Sigmoid colon (tissue), 7 donors: Measurements from ENCODE around the gene CYP26B1. TPM values are rescaled to one million over a fixed set of nuclear protein-coding genes. Genes with fewer than 3 reads are reported as not detected.

ENCODE experiments used
- DNase-seq: peaks from one replicate; pipeline ENCODE4 v3.0.0-alpha.2; 2019
- H3K27ac ChIP-seq, 4 donors: fragments of 200-600 bp; sonication (generic); one replicate each; pipeline ENCODE4 v1.5.1; 2016 to 2019; ENCODE audit warnings: mild to moderate bottlenecking in 1 of 4
- H3K27me3 ChIP-seq, 3 donors: fragments of 200-600 bp; sonication (generic); one replicate each; pipeline ENCODE4 v1.5.1; 2019; ENCODE audit warnings: mild to moderate bottlenecking in 1 of 3
- H3K36me3 ChIP-seq, 4 donors: fragments of 200-600 bp; sonication (generic); one replicate each; pipeline ENCODE4 v1.5.1; 2016 to 2019
- H3K4me1 ChIP-seq, 4 donors: fragments of 200-600 bp; sonication (generic); one replicate each; pipeline ENCODE4 v1.5.1; 2017 to 2019
- H3K4me3 ChIP-seq, 4 donors: fragments of 200-600 bp; sonication (generic); one replicate each; pipeline ENCODE4 v1.5.1; 2017 to 2019; ENCODE audit warnings: mild to moderate bottlenecking in 2 of 4, moderate library complexity in 1 of 4
- H3K9me3 ChIP-seq, 4 donors: fragments of 200-600 bp in 3 of 4; sonication (generic) in 3 of 4; one replicate each; pipeline versions ENCODE4 v1.5.1 to v1.6.1; 2013 to 2019
- EP300 ChIP-seq, 4 donors: sonication (generic); formaldehyde crosslinking; IDR thresholded peaks; one replicate each; pipeline ENCODE4 v1.6.1; 2017; ENCODE audit warnings: antibody characterized with exemption in 4 of 4
- POLR2A ChIP-seq, 2 donors: fragments of 450-650 bp; IDR thresholded peaks; one replicate each; pipeline ENCODE4 v1.6.1; 2016; ENCODE audit warnings: antibody characterized with exemption in 2 of 2, mild to moderate bottlenecking in 2 of 2, moderate library complexity in 2 of 2
- POLR2AphosphoS5 ChIP-seq, 4 donors: sonication (generic); formaldehyde crosslinking; IDR thresholded peaks; one replicate each; pipeline ENCODE4 v1.6.1; 2017; ENCODE audit warnings: antibody characterized with exemption in 4 of 4
- WGBS, 2 donors: extraction: QIAGEN DNeasy Blood & Tissue Kit; methylation state at CpG; one replicate each; pipeline ENCODE4 v1.1.7; 2013; 5-methylcytosine and 5-hydroxymethylcytosine counted together
- intact Hi-C: fragments of 100-400 bp; cut with DNase I; formaldehyde crosslinking; loops from one replicate; pipeline ENCODE4 v1.15.1; 2023
- polyA plus RNA-seq, 3 donors: library from polyadenylated mRNA; stranded (reverse); fragments of 200-250 nt; gene quantifications; one replicate each; pipeline ENCODE4 v1.2.3, GENCODE V29; 2013
- total RNA-seq, 4 donors: library from RNA; depleted of rRNA; stranded (reverse); fragments of >200 nt; gene quantifications; one replicate each; pipeline ENCODE4 v1.1.0, GENCODE V29; 2016
- TF ChIP-seq, protein P1 (sequence below), 4 experiments: fragments of 450-650 bp in 3 of 4; fragments of 200-600 bp in 1 of 4; IDR thresholded peaks; one replicate each; pipeline ENCODE4 v1.5.1; 2016 to 2019; ENCODE audit warnings: antibody characterized with exemption in 4 of 4, mild to moderate bottlenecking in 3 of 4, moderate library complexity in 2 of 4
- donor health status: healthy with polysubstance abuse.
- donor health status: Bipolar disorder and iron deficiency.
- donor health status: healthy.

CYP26B1 gene
- total and polyA plus RNA-seq, 7 donors = 0.46 to 5.0 (median 2.5) TPM

- Histone ChIP-seq H3K27ac (no peak overlapping the region), H3K4me1 (no peaks in the 10 kb centered on the region), H3K27me3 (no peaks in the 10 kb centered on the region), H3K9me3 (no peaks in the 10 kb centered on the region), H3K36me3 (no peaks in the 10 kb centered on the region), H3K4me3 (no peak overlapping the region)
- TF ChIP-seq POLR2AphosphoS5 (IDR thresholded peaks at IDR 0.05) (no peak), EP300 (IDR thresholded peaks at IDR 0.05) (no peak), POLR2A (IDR thresholded peaks at IDR 0.05) (no peak)
- TF ChIP-seq, protein P1, sequence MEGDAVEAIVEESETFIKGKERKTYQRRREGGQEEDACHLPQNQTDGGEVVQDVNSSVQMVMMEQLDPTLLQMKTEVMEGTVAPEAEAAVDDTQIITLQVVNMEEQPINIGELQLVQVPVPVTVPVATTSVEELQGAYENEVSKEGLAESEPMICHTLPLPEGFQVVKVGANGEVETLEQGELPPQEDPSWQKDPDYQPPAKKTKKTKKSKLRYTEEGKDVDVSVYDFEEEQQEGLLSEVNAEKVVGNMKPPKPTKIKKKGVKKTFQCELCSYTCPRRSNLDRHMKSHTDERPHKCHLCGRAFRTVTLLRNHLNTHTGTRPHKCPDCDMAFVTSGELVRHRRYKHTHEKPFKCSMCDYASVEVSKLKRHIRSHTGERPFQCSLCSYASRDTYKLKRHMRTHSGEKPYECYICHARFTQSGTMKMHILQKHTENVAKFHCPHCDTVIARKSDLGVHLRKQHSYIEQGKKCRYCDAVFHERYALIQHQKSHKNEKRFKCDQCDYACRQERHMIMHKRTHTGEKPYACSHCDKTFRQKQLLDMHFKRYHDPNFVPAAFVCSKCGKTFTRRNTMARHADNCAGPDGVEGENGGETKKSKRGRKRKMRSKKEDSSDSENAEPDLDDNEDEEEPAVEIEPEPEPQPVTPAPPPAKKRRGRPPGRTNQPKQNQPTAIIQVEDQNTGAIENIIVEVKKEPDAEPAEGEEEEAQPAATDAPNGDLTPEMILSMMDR (IDR thresholded peaks at IDR 0.05) = no peak
- intact Hi-C loops = no loop called here
- no peak for DNase-seq
- 82 to 83% methylated on average over 6 of the region's 6 CpGs for WGBS, 2 donors
Measured at GRCh38 chr2:72098935-72099334, 48.7 kb downstream of the CYP26B1 start.

DNA sequence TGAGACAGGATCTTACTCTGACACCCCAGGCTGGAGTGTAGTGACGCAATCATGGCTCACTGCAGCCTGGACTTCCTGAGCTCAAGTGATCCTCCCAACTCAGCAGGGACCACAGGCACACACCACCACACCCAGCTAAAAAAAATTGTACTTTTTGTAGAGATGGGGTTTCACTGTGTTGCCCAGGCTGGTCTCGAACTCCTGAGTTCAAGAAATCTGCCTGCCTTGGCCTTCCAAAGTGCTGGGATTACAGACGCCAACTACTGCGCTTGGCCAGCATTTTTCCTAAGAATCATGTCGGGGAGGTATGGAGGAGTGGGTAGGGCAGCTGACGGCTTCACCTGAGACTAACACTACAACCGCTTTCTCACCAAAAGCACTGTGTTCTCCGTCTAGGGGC is 50.4 kb downstream of the CYP26B1 start:
- WGBS, 2 donors = 93 to 94% methylated on average over 8 of the region's 8 CpGs

DNA sequence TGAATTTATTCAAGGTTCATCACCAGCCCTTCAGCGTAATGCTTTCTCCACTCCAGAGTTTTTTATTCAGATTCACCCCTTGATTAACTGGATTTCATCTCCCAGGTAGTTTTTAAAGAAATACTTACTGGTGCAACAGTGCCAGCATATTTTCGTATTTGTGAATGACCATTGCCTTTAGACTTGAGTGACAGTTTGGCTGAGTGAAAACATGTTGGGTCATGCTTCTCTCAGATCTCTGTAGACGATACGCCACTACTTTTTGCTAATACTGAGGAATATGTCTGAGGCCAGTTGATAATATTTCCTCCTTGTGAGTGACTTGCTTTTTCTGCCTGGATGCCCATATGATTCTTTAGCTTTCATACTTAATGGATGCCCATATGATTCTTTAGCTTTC is 51.5 kb downstream of the CYP26B1 start:
- intact Hi-C loops = no loop called here
- Histone ChIP-seq H3K27me3 (no peaks in the 10 kb centered on the region), H3K4me1 (no peaks in the 10 kb centered on the region), H3K27ac (no peak overlapping the region), H3K4me3 (no peak overlapping the region), H3K9me3 (no peaks in the 10 kb centered on the region), H3K36me3 (no peaks in the 10 kb centered on the region)
- no peak for TF ChIP-seq POLR2AphosphoS5 (IDR thresholded peaks at IDR 0.05)
- TF ChIP-seq EP300 (IDR thresholded peaks at IDR 0.05) = no peak
- TF ChIP-seq POLR2A (IDR thresholded peaks at IDR 0.05) = no peak
- TF ChIP-seq, protein P1 (IDR thresholded peaks at IDR 0.05) = no peak
- no peak for DNase-seq
- WGBS, 2 donors = 92 to 93% methylated on average over 4 of the region's 4 CpGs

More for the DNA sequence above, 50.4 kb downstream of the CYP26B1 start:
- Histone ChIP-seq H3K36me3 (no peaks in the 10 kb centered on the region), H3K27ac (no peak overlapping the region), H3K27me3 (no peaks in the 10 kb centered on the region), H3K4me1 (no peaks in the 10 kb centered on the region), H3K4me3 (no peak overlapping the region), H3K9me3 (no peaks in the 10 kb centered on the region)
- TF ChIP-seq, protein P1 (IDR thresholded peaks at IDR 0.05) = no peak
- no peak for TF ChIP-seq POLR2AphosphoS5 (IDR thresholded peaks at IDR 0.05)
- TF ChIP-seq EP300 (IDR thresholded peaks at IDR 0.05) = no peak
- TF ChIP-seq POLR2A (IDR thresholded peaks at IDR 0.05) = no peak
- no peak for DNase-seq
- intact Hi-C loops = no loop called here

DNA sequence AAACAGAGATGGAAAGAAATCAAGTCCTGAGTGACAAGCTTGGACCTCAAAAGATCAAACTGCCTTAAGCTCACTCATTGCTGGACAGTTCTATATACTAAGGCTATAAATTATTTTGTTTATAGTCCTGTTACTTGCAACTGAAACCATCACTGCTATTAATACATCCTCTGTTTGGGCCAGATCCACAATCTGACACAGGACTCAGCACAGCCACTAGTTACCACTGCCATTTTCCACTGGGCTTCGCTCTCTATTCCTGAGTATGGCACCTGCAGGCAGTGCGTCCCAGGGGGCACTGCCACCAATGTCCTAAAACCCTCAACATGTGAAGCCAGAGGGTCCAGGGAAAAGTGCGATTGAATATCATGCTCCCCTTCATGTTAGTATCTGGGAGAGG is 52.3 kb downstream of the CYP26B1 start:
- 91 to 94% methylated on average over 3 of the region's 3 CpGs for WGBS, 2 donors
- DNase-seq = no peak
- intact Hi-C loops = no loop called here

More for the DNA sequence above, 52.3 kb downstream of the CYP26B1 start:
- Histone ChIP-seq H3K4me3 (no peak overlapping the region), H3K27me3 (no peaks in the 10 kb centered on the region), H3K27ac (no peak overlapping the region), H3K9me3 (no peaks in the 10 kb centered on the region), H3K36me3 (no peaks in the 10 kb centered on the region), H3K4me1 (no peaks in the 10 kb centered on the region)
- TF ChIP-seq, protein P1 (IDR thresholded peaks at IDR 0.05) = no peak
- no peak for TF ChIP-seq POLR2AphosphoS5 (IDR thresholded peaks at IDR 0.05)
- no peak for TF ChIP-seq EP300 (IDR thresholded peaks at IDR 0.05)
- TF ChIP-seq POLR2A (IDR thresholded peaks at IDR 0.05) = no peak
